ENCODE results near the gene KRTAP1-5.

The KRTAP1-5 gene

DNA sequence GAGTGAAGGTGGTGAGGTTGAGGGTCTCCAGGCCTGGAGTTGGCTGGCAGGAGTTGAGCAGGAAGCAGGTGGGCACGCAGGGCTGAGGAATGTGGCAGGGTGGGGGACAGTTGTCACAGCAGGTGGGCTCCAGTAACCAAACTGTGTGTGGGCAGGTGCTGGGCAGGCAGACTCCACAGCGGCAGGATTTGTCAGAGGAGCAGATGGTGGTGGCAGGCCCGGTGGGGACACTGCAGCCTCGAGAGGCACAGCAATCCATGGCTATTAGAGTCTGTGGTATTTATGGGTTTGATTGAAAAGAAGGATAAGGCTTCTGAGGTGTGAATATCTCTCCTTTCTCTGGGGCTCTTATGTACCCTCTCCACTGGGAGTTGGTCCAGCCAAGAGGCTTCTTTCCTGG lies 33.2 kb downstream of the KRTAP1-5 start, which contains the start of gene KRTAP3-3:
Gene KRTAP3-3, minus strand, starts transcription at position 326 of the 400 bp plus-strand sequence. Its CDS starts 67 bp downstream, at position 259.
- ChIA-PET POLR2A (ENCODE audit: low non-redundant PET) (no interaction called here), CTCF (no interaction called here)
- DNase-seq (ENCODE audit: low spot score), result no peak
- TF ChIP-seq, protein P1, sequence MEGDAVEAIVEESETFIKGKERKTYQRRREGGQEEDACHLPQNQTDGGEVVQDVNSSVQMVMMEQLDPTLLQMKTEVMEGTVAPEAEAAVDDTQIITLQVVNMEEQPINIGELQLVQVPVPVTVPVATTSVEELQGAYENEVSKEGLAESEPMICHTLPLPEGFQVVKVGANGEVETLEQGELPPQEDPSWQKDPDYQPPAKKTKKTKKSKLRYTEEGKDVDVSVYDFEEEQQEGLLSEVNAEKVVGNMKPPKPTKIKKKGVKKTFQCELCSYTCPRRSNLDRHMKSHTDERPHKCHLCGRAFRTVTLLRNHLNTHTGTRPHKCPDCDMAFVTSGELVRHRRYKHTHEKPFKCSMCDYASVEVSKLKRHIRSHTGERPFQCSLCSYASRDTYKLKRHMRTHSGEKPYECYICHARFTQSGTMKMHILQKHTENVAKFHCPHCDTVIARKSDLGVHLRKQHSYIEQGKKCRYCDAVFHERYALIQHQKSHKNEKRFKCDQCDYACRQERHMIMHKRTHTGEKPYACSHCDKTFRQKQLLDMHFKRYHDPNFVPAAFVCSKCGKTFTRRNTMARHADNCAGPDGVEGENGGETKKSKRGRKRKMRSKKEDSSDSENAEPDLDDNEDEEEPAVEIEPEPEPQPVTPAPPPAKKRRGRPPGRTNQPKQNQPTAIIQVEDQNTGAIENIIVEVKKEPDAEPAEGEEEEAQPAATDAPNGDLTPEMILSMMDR (conservative IDR thresholded peaks at IDR 0.05; ENCODE audit: low read depth), result no peak
- no peak within 1 kb of the TSS for H3K27ac ChIP-seq

- no peak overlapping the region for H3K27ac ChIP-seq
- no peak for DNase-seq (ENCODE audit: low spot score)
- CTCF ChIA-PET, result interaction anchor here (0.7 kb wide), 1 partner anchor 365 kb away, joined by 3 read pairs; no protein-coding TSS in a partner anchor
- POLR2A ChIA-PET (ENCODE audit: low non-redundant PET), result no interaction called here
- TF ChIP-seq, protein P1 (conservative IDR thresholded peaks at IDR 0.05; ENCODE audit: low read depth), result no peak
Observed at GRCh38 chr17:40993084-40993483, 33.9 kb downstream of the KRTAP1-5 start.

DNA sequence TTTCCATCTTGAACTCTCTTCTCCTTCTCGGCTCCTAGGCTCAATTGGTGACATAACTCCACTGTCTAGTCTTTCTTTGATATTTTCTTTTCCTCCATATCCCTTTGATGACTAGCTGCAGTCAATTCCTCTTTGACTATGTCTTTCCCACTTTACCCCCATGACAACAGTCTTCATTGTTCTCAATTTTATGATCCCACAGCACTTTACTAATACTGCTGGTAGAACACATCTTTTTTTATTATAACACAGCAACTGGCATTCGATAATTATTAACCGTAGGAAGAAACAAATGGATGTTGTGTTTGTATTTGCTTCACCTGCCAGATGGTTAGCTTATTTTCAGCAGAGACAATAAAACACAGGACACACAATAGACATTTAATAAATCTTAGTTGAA lies 34.3 kb downstream of the KRTAP1-5 start:
- CTCF ChIA-PET, result no interaction called here
- POLR2A ChIA-PET (ENCODE audit: low non-redundant PET), result no interaction called here
- H3K27ac ChIP-seq, result no peak overlapping the region
- no peak for DNase-seq (ENCODE audit: low spot score)
- TF ChIP-seq, protein P1 (conservative IDR thresholded peaks at IDR 0.05; ENCODE audit: low read depth), result no peak

DNA sequence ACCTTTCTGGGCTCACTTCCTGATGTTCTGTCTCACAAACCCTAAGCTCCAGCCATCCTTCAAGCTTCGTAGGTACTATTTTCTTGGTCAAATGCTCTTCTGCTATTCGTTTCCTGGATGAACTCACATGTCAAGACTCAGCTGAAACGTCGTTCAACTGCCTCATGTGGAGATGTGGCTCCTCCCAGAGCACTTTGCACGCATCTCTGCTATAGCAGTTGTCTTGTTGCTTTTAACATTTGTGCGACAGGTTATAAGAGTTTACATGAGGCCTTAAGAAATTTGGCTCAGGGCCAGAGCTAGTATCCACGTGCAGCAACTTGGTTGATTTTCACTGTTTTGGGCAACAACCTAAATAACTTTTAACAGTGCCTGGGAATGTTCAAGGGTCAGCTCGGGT lies 40.1 kb downstream of the KRTAP1-5 start:
- CTCF ChIA-PET, result no interaction called here
- TF ChIP-seq, protein P1 (conservative IDR thresholded peaks at IDR 0.05; ENCODE audit: low read depth), result no peak
- DNase-seq (ENCODE audit: low spot score), result no peak
- POLR2A ChIA-PET (ENCODE audit: low non-redundant PET), result no interaction called here
- no peak overlapping the region for H3K27ac ChIP-seq

- ChIA-PET POLR2A (ENCODE audit: low non-redundant PET) (no interaction called here), CTCF (no interaction called here)
- no peak for DNase-seq (ENCODE audit: low spot score)
- no peak within 1 kb of the TSS for H3K27ac ChIP-seq
- TF ChIP-seq, protein P1 (conservative IDR thresholded peaks at IDR 0.05; ENCODE audit: low read depth), result no peak
Observed at GRCh38 chr17:40984226-40984625, 42.8 kb downstream of the KRTAP1-5 start, which contains the start of gene KRT40. TSS of gene KRT40 (minus strand) at chr17:40984326. CDS start at chr17:40984273, 53 bp downstream.

DNA sequence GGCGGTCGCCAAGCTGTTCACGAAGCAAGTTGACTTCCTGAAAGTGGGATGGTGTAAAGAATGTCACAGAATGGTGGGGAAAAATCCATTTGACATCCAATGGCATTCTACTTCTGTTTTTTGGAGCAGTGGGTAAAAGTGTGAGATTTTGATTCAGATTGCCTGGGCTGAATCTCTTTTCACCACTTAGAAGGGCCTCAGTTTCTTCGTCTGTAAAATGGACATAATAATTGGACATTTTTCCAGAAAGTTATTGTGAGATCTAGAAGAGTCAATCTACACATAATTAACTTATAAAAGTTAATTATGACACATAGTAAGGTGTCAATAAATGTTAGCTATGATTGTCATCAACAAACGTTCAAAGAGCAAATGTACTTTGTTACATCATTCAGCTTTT lies 45.9 kb downstream of the KRTAP1-5 start:
- ChIA-PET POLR2A (ENCODE audit: low non-redundant PET) (no interaction called here), CTCF (interaction anchor here (0.7 kb wide), 1 partner anchor 14 kb away, joined by 3 read pairs; the partner anchor contains the start of gene KRT39)

More for the DNA sequence above, 45.9 kb downstream of the KRTAP1-5 start:
- DNase-seq (ENCODE audit: low spot score), result no peak
- H3K27ac ChIP-seq, result no peak overlapping the region
- TF ChIP-seq, protein P1 (conservative IDR thresholded peaks at IDR 0.05; ENCODE audit: low read depth), result no peak

All from RWPE1 (cell line).